ENCODE measurements around the gene C9orf50.

C9orf50 gene

DNA sequence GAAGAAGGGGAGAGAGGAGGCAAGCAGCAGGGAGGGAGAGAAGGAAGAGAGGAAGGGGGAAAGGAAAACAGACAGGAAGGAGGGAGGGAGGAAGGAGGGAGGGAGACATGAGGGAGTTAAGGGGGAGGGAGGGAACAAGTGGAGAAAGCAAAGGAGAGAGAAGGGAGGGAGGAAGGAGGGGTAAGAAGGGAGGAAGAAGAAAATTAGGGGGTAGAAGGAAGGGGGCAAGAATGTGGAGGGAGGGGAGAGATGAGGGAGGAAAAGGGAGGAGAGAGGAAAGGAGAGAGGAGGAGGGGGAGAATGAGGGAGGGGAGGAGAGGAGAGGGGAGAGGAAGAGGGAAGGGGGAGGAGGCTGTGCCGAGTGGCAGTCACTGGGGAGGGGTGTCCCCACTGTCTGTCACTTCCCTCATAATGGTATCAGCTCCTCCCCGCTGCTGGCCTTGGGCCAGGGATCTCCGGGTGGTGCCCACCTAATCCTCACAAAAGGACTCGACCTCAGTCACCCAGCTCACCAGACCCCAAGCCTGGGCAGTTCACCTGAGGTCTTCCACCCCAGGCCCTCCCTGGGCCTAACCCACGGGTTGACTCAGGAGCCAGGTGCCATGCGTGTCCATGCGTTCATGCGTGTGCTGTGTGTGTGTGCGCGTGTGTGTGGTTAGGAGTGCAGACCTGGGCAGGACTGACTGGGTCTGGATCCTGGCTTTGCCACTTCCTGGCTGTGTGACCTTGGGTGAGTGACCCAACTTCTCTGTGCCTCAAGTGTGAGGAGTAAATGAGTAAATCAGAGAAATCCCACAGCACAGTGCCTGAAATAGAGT is 18.1 kb downstream of the C9orf50 start:
- no peaks in the 10 kb centered on the region for H3K27me3 ChIP-seq (ENCODE audit: low read length)
- H2AFZ ChIP-seq (ENCODE audit: low read depth, low read length, severe bottlenecking): no peak overlapping the region
- H4K20me1 ChIP-seq (ENCODE audit: low read depth, low read length): no peaks in the 10 kb centered on the region
- no peaks in the 10 kb centered on the region for H3K36me3 ChIP-seq (ENCODE audit: low read length)
- TF ChIP-seq EZH2phosphoT487 (conservative IDR thresholded peaks at IDR 0.05; ENCODE audit: low read length): no peak
- TF ChIP-seq, protein P1, sequence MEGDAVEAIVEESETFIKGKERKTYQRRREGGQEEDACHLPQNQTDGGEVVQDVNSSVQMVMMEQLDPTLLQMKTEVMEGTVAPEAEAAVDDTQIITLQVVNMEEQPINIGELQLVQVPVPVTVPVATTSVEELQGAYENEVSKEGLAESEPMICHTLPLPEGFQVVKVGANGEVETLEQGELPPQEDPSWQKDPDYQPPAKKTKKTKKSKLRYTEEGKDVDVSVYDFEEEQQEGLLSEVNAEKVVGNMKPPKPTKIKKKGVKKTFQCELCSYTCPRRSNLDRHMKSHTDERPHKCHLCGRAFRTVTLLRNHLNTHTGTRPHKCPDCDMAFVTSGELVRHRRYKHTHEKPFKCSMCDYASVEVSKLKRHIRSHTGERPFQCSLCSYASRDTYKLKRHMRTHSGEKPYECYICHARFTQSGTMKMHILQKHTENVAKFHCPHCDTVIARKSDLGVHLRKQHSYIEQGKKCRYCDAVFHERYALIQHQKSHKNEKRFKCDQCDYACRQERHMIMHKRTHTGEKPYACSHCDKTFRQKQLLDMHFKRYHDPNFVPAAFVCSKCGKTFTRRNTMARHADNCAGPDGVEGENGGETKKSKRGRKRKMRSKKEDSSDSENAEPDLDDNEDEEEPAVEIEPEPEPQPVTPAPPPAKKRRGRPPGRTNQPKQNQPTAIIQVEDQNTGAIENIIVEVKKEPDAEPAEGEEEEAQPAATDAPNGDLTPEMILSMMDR (IDR thresholded peaks at IDR 0.05; ENCODE audit: insufficient read depth, low read length, poor library complexity, severe bottlenecking): no peak
- no peak overlapping the region for H3K27ac ChIP-seq (ENCODE audit: low read depth, low read length)
- H3K9ac ChIP-seq (ENCODE audit: low read length): no peak overlapping the region
- H3K9me2 ChIP-seq (replicated peaks; ENCODE audit: insufficient read depth, low read length): no peaks in the 10 kb centered on the region
- no peaks in the 10 kb centered on the region for H3K9me3 ChIP-seq (ENCODE audit: insufficient read depth, low read length)
- no peak overlapping the region for H3K4me3 ChIP-seq (ENCODE audit: insufficient read depth, low read length, poor library complexity, severe bottlenecking)
- H3K79me2 ChIP-seq (ENCODE audit: insufficient read depth, low read length): no peaks in the 10 kb centered on the region
- no peaks in the 10 kb centered on the region for H3F3A ChIP-seq (ENCODE audit: insufficient read depth)
- no peak overlapping the region for H3K4me2 ChIP-seq (ENCODE audit: low read depth, low read length, poor library complexity, severe bottlenecking)

DNA sequence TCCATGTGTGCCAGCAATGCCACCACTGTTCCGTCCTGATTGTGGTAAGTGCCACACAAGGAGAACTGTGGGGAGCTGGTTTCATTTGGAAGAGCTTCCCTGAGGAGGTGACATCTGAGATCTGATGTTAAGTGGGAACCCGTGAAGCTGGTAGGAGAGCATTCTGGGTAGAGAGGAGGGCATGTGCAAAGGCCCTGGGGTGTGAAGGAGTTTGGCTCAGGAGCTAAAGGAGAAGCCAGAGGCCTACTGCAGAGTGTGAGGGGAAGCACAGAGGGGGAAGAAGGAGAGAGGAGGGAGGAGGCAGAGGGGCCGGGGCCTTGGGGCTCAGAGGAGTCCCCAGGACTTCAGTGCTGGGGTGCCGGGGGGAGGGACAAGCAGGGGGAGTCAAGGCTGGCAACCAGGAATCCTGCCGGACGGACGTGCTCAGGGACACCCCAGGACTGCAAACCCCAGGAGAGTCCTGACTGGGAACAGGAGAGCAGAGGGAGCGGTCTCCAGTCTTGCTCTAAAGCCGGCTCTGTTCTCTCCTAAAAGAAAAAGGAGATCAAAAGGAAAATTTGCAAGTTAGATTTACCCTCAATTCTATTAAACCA is 19.7 kb downstream of the C9orf50 start:
- Histone ChIP-seq H3F3A (ENCODE audit: insufficient read depth) (no peaks in the 10 kb centered on the region), H3K27me3 (ENCODE audit: low read length) (no peaks in the 10 kb centered on the region), H3K36me3 (ENCODE audit: low read length) (no peaks in the 10 kb centered on the region), H3K9me2 (replicated peaks; ENCODE audit: insufficient read depth, low read length) (no peaks in the 10 kb centered on the region), H2AFZ (ENCODE audit: low read depth, low read length, severe bottlenecking) (no peak overlapping the region), H3K79me2 (ENCODE audit: insufficient read depth, low read length) (no peaks in the 10 kb centered on the region), H3K9ac (ENCODE audit: low read length) (no peak overlapping the region), H3K9me3 (ENCODE audit: insufficient read depth, low read length) (no peaks in the 10 kb centered on the region), H3K27ac (ENCODE audit: low read depth, low read length) (no peak overlapping the region), H3K4me3 (ENCODE audit: insufficient read depth, low read length, poor library complexity, severe bottlenecking) (no peak overlapping the region), H4K20me1 (ENCODE audit: low read depth, low read length) (no peaks in the 10 kb centered on the region), H3K4me2 (ENCODE audit: low read depth, low read length, poor library complexity, severe bottlenecking) (no peak overlapping the region)
- TF ChIP-seq, protein P1 (IDR thresholded peaks at IDR 0.05; ENCODE audit: insufficient read depth, low read length, poor library complexity, severe bottlenecking): no peak
- TF ChIP-seq EZH2phosphoT487 (conservative IDR thresholded peaks at IDR 0.05; ENCODE audit: low read length): no peak

DNA sequence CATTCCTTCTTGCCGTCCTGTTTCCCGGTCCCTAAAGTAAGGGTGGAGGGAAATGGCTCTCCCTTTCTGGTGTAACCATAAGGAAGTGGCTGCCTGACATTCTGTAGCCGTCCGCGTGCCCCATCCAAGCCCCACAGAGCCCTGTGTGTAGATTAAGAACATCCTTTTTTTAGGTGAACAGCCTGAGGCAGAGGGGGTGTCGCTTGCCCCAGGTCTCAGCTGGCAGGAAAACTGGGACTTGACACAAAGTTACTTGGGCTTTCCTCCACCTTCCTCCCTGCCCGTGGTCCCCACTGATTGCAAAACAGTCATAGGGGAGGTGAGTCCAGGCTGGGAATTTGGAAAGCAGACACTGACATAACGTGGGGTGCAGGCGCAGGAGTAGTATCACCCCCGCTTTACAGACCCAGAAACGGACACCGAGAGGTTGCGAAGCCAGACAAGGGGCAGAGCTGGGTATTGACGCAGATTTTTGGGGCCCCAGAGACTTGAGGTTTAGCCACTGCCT is 22.8 kb downstream of the C9orf50 start:
- no peaks in the 10 kb centered on the region for H3K9me2 ChIP-seq (replicated peaks; ENCODE audit: insufficient read depth, low read length)
- H3F3A ChIP-seq (ENCODE audit: insufficient read depth): no peaks in the 10 kb centered on the region
- no peak overlapping the region for H3K4me2 ChIP-seq (ENCODE audit: low read depth, low read length, poor library complexity, severe bottlenecking)
- no peaks in the 10 kb centered on the region for H3K27me3 ChIP-seq (ENCODE audit: low read length)
- H4K20me1 ChIP-seq (ENCODE audit: low read depth, low read length): no peaks in the 10 kb centered on the region
- no peaks in the 10 kb centered on the region for H3K9me3 ChIP-seq (ENCODE audit: insufficient read depth, low read length)
- H3K79me2 ChIP-seq (ENCODE audit: insufficient read depth, low read length): no peaks in the 10 kb centered on the region
- H2AFZ ChIP-seq (ENCODE audit: low read depth, low read length, severe bottlenecking): no peak overlapping the region
- H3K4me3 ChIP-seq (ENCODE audit: insufficient read depth, low read length, poor library complexity, severe bottlenecking): no peak overlapping the region
- H3K36me3 ChIP-seq (ENCODE audit: low read length): no peaks in the 10 kb centered on the region
- H3K27ac ChIP-seq (ENCODE audit: low read depth, low read length): no peak overlapping the region
- no peak overlapping the region for H3K9ac ChIP-seq (ENCODE audit: low read length)
- TF ChIP-seq EZH2phosphoT487 (conservative IDR thresholded peaks at IDR 0.05; ENCODE audit: low read length): no peak
- TF ChIP-seq, protein P1 (IDR thresholded peaks at IDR 0.05; ENCODE audit: insufficient read depth, low read length, poor library complexity, severe bottlenecking): no peak

Data from SU-DHL-6 (cell line).